Prostate gland (tissue), 2 donors: ENCODE results near the gene MAPKAP1. TPM values are rescaled to one million over a fixed set of nuclear protein-coding genes. Genes with fewer than 3 reads are reported as not detected.

Source experiments
- DNase-seq: peaks from one replicate; pipeline ENCODE4 v3.0.0-alpha.2; 2019; ENCODE audit warnings: low spot score
- H3K27ac ChIP-seq, 2 donors: fragments of 200-600 bp; sonication (generic); 2 replicates each; pipeline ENCODE4 v1.5.1; 2017 to 2019
- H3K27me3 ChIP-seq: fragments of 200-600 bp; sonication (generic); replicated peaks from 2 replicates; pipeline ENCODE4 v1.5.1; 2019; ENCODE audit not compliant: insufficient read depth
- H3K36me3 ChIP-seq, 2 donors: fragments of 200-600 bp; sonication (generic); 1 replicate in 1 of 2; 2 replicates in 1 of 2; pipeline versions ENCODE4 v1.5.1 to v1.8.1; 2017 to 2019
- H3K4me1 ChIP-seq: fragments of 200-600 bp; sonication (generic); replicated peaks from 2 replicates; pipeline ENCODE4 v1.5.1; 2019
- H3K4me3 ChIP-seq, 2 donors: fragments of 200-600 bp; sonication (generic); 2 replicates each; pipeline ENCODE4 v1.5.1; 2017 to 2019
- H3K9me3 ChIP-seq: fragments of 200-600 bp; sonication (generic); 2 replicates; pipeline ENCODE4 v1.5.1; 2017
- CTCF ChIP-seq, 4 experiments: fragments of 200-600 bp in 2 of 4; fragments of 450-650 bp in 2 of 4; sonication (generic) in 2 of 4; IDR thresholded peaks; 1 replicate in 3 of 4; 2 replicates in 1 of 4; pipeline ENCODE4 v1.5.1; 2016 to 2019; ENCODE audit warnings: antibody characterized with exemption in 4 of 4, mild to moderate bottlenecking in 2 of 4, moderate library complexity in 2 of 4
- POLR2A ChIP-seq: fragments of 450-650 bp; IDR thresholded peaks from one replicate; pipeline ENCODE4 v1.6.1; 2016; ENCODE audit warnings: antibody characterized with exemption, mild to moderate bottlenecking
- POLR2AphosphoS5 ChIP-seq: sonication (generic); formaldehyde crosslinking; IDR thresholded peaks from one replicate; pipeline ENCODE4 v1.6.1; 2017; ENCODE audit warnings: antibody characterized with exemption
- WGBS: methylation state at CpG from one replicate; pipeline ENCODE4 v1.1.5; 2018; 5-methylcytosine and 5-hydroxymethylcytosine counted together
- intact Hi-C: fragments of 100-400 bp; cut with DNase I; formaldehyde crosslinking; loops from one replicate; pipeline ENCODE4 v1.14.2; 2022
- total RNA-seq, 2 donors: library from RNA; depleted of rRNA; stranded (reverse); fragments of >200 nt; gene quantifications; one replicate each; pipeline ENCODE4 v1.1.0, GENCODE V29; 2016

The MAPKAP1 gene
- total RNA-seq, 2 donors from 2014 or later: 62.4 to 91.2 TPM

- WGBS: 74% methylated on average over 5 of the region's 5 CpGs
- no peak for TF ChIP-seq POLR2AphosphoS5
- TF ChIP-seq POLR2A: no peak
- no peak for TF ChIP-seq CTCF (IDR thresholded peaks at IDR 0.05)
Observed at GRCh38 chr9:125654121-125654520, 52.9 kb downstream of the MAPKAP1 start.

GRCh38 chr9:125653325-125653724 is 53.7 kb downstream of the MAPKAP1 start:
- no peaks in the 10 kb centered on the region for H3K4me1 ChIP-seq
- intact Hi-C loops: no loop called here
- no peak overlapping the region for H3K4me3 ChIP-seq
- H3K27ac ChIP-seq: no peak overlapping the region
- no peaks in the 10 kb centered on the region for H3K27me3 ChIP-seq
- H3K36me3 ChIP-seq: no peaks in the 10 kb centered on the region
- no peaks in the 10 kb centered on the region for H3K9me3 ChIP-seq
- no peak for TF ChIP-seq POLR2A
- DNase-seq: no peak
- 96% methylated on average over 3 of the region's 3 CpGs for WGBS

More at GRCh38 chr9:125654121-125654520, 52.9 kb downstream of the MAPKAP1 start:
- no peaks in the 10 kb centered on the region for H3K9me3 ChIP-seq
- H3K27ac ChIP-seq: no peak overlapping the region
- DNase-seq: no peak
- no peaks in the 10 kb centered on the region for H3K4me1 ChIP-seq
- H3K4me3 ChIP-seq: no peak overlapping the region
- intact Hi-C loops: no loop called here
- H3K36me3 ChIP-seq: no peaks in the 10 kb centered on the region
- no peaks in the 10 kb centered on the region for H3K27me3 ChIP-seq

- Histone ChIP-seq H3K4me1 (no peaks in the 10 kb centered on the region), H3K9me3 (no peaks in the 10 kb centered on the region), H3K4me3 (no peak overlapping the region), H3K27me3 (no peaks in the 10 kb centered on the region), H3K36me3 (no peaks in the 10 kb centered on the region), H3K27ac (no peak overlapping the region)
- no peak for DNase-seq
- intact Hi-C loops: no loop called here
- WGBS: 81% methylated on average over 6 of the region's 6 CpGs
- no peak for TF ChIP-seq POLR2A
- TF ChIP-seq CTCF (IDR thresholded peaks at IDR 0.05): no peak
- no peak for TF ChIP-seq POLR2AphosphoS5
Observed at GRCh38 chr9:125652759-125653158, 54.2 kb downstream of the MAPKAP1 start.

GRCh38 chr9:125652233-125652594 is 54.8 kb downstream of the MAPKAP1 start:
- H3K36me3 ChIP-seq: no peaks in the 10 kb centered on the region

GRCh38 chr9:125651576-125652232 is 55.3 kb downstream of the MAPKAP1 start:
- TF ChIP-seq POLR2AphosphoS5 (no peak), POLR2A (no peak), CTCF (IDR thresholded peaks at IDR 0.05) (no peak)
- H3K27me3 ChIP-seq: no peaks in the 10 kb centered on the region
- no peaks in the 10 kb centered on the region for H3K36me3 ChIP-seq
- 82% methylated on average over 7 of the region's 7 CpGs for WGBS
- intact Hi-C loops: no loop called here
- H3K27ac ChIP-seq: no peak overlapping the region
- H3K9me3 ChIP-seq: no peaks in the 10 kb centered on the region
- DNase-seq: no peak
- H3K4me1 ChIP-seq: no peaks in the 10 kb centered on the region
- no peak overlapping the region for H3K4me3 ChIP-seq

More at GRCh38 chr9:125652233-125652594, 54.8 kb downstream of the MAPKAP1 start:
- Histone ChIP-seq H3K27me3 (no peaks in the 10 kb centered on the region), H3K4me3 (no peak overlapping the region), H3K9me3 (no peaks in the 10 kb centered on the region), H3K27ac (no peak overlapping the region), H3K4me1 (no peaks in the 10 kb centered on the region)
- no peak for TF ChIP-seq POLR2A
- no peak for TF ChIP-seq CTCF (IDR thresholded peaks at IDR 0.05)
- no peak for TF ChIP-seq POLR2AphosphoS5
- 85% methylated on average over 2 of the region's 2 CpGs for WGBS
- intact Hi-C loops: no loop called here
- no peak for DNase-seq
